Activated naive CD4-positive, alpha-beta T cell treated with anti-CD3 and anti-CD28 coated beads, Interleukin-2, amount 50 U/mL, for 72 hours (primary cell): Measurements from ENCODE around the gene MTARC2. TPM values are rescaled to one million over a fixed set of nuclear protein-coding genes. Genes with fewer than 3 reads are reported as not detected.

Source experiments
- ATAC-seq, 2 donors: fragments of 150-1000 bp; cut with Tn5 transposase; 2 replicates each; pipeline ENCODE4 v1.10.0; 2021; ENCODE audit warnings: mild to moderate bottlenecking in 2 of 2, moderate library complexity in 2 of 2
- DNase-seq, 2 donors: peaks; one replicate each; pipeline ENCODE4 v3.0.0; 2021 to 2022; ENCODE audit warnings: low spot score in 2 of 2
- H3K27ac Mint-ChIP-seq, 2 donors: one replicate each; pipeline ENCODE4 v1.8.0; 2022; ENCODE audit warnings: mild to moderate bottlenecking in 2 of 2, mixed read lengths in 2 of 2
- H3K36me3 Mint-ChIP-seq, 2 donors: one replicate each; pipeline ENCODE4 v1.8.0; 2022; ENCODE audit warnings: mixed read lengths in 2 of 2
- H3K9me3 Mint-ChIP-seq, 2 donors: one replicate each; pipeline ENCODE4 v1.8.0; 2022; ENCODE audit warnings: mixed read lengths in 2 of 2
- total RNA-seq, 2 donors: library from RNA; stranded (reverse); gene quantifications; one replicate each; pipeline ENCODE4 v1.2.3, GENCODE V29; 2022

The MTARC2 gene
- total RNA-seq, 2 donors from 2014 or later, result not detected

GRCh38 chr1:220783453-220783852 lies 35.3 kb downstream of the MTARC2 start:
- DNase-seq (no peak), ATAC-seq (no peak)
- H3K27ac Mint-ChIP-seq, result no peak overlapping the region
- H3K9me3 Mint-ChIP-seq, result no peaks in the 10 kb centered on the region
- H3K36me3 Mint-ChIP-seq, result no peaks in the 10 kb centered on the region

DNA sequence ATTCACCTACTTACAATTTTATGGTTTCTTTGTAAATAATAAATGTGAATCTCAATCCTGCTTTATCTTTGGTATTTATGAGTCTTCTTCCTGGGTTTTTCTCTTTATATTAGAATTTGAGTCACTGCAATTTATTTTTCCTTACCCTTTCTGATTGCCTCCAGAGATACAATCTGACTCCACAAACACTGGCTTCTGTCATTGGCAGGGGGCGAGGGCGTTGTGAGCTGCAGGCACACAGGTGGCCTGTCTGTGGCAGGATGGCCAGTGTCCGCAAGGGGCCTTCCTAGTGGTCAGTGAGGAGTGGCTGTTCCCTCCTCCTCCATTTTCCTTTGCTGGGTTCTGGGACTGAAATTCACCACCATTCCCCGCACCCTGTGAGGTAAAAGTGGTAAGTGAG lies 36.6 kb downstream of the MTARC2 start:
- Mint-ChIP-seq H3K36me3 (no peaks in the 10 kb centered on the region), H3K9me3 (no peaks in the 10 kb centered on the region), H3K27ac (no peak overlapping the region)
- ATAC-seq (no peak), DNase-seq (no peak)

- no peaks in the 10 kb centered on the region for H3K36me3 Mint-ChIP-seq
- H3K27ac Mint-ChIP-seq, result no peak overlapping the region
- ATAC-seq (no peak), DNase-seq (no peak)
- no peaks in the 10 kb centered on the region for H3K9me3 Mint-ChIP-seq
Observed at GRCh38 chr1:220785166-220786056, 37.3 kb downstream of the MTARC2 start.

DNA sequence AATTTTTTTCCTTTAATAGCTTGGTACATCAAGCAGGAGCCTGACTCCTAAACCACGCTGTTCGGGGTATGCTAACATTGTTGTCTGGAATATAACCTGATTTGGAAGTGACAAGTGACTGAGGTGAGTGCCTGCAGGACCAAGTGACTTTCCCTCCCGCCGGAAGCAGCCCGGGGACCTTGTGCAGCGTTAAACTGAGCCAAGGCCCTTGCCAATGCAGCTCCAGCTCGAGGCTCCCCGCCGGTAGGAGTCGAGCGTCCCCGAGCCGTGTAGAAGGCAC lies 37.9 kb downstream of the MTARC2 start:
- H3K27ac Mint-ChIP-seq, result no peak overlapping the region
- no peaks in the 10 kb centered on the region for H3K36me3 Mint-ChIP-seq
- H3K9me3 Mint-ChIP-seq, result no peaks in the 10 kb centered on the region
- peak in 1 of 2 donors; percentile 26 for ATAC-seq
- no peak for DNase-seq

GRCh38 chr1:220786337-220787068 lies 38.4 kb downstream of the MTARC2 start, which contains the start of gene MTARC1:
TSS of gene MTARC1 (plus strand) at chr1:220786913. CDS start at chr1:220786945, 32 bp downstream.
- DNase-seq (peak in 1 of 2 donors; percentile 15), ATAC-seq (peak; percentile 14 to 79)
- Mint-ChIP-seq H3K36me3 (no peaks in the 10 kb centered on the region), H3K27ac (no peak within 1 kb of the TSS), H3K9me3 (no peaks in the 10 kb centered on the region)

GRCh38 chr1:220787069-220787619 lies 39.0 kb downstream of the MTARC2 start:
- Mint-ChIP-seq H3K27ac (no peak overlapping the region), H3K9me3 (no peaks in the 10 kb centered on the region), H3K36me3 (no peaks in the 10 kb centered on the region)
- ATAC-seq (peak in 1 of 2 donors; percentile 50), DNase-seq (no peak)

DNA sequence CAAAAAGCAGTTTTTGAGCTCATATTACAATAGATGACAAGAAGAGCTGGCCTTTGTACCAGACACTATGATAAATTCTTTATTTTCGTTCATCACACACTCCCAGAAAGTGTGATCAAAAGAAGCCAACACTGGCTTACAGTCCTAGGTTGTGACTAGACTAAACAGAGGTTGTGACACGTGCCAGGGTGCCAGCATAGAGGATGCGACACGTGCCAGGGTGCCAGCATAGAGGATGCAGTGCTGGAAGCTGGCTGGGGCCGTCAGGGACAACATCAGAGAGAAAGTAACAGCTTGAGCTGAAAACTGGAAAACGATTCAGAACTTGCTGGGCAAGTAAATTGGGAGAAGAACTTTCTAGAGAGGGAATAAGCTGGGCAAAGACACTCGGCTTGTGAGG lies 40.8 kb downstream of the MTARC2 start:
- Mint-ChIP-seq H3K36me3 (no peaks in the 10 kb centered on the region), H3K27ac (no peak overlapping the region)

GRCh38 chr1:220789532-220790147 lies 41.5 kb downstream of the MTARC2 start:
- Mint-ChIP-seq H3K9me3 (no peaks in the 10 kb centered on the region), H3K27ac (no peak overlapping the region), H3K36me3 (no peaks in the 10 kb centered on the region)
- DNase-seq (no peak), ATAC-seq (no peak)

More for the DNA sequence above, 40.8 kb downstream of the MTARC2 start:
- DNase-seq (no peak), ATAC-seq (no peak)
- no peaks in the 10 kb centered on the region for H3K9me3 Mint-ChIP-seq

DNA sequence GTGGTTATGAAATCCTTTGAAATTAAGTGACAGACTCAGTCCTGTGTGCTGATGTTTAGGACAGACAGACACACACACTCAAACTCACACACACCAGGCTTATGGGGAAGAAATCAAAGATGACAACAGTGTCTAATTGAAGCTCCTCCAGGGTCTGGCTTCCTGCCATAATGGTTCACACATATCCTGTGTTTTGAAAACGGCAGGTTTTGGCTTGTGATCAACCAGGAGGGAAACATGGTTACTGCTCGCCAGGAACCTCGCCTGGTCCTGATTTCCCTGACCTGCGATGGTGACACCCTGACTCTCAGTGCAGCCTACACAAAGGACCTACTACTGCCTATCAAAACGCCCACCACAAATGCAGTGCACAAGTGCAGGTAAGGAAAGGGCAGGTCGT lies 43.2 kb downstream of the MTARC2 start:
- Mint-ChIP-seq H3K9me3 (no peaks in the 10 kb centered on the region), H3K36me3 (no peaks in the 10 kb centered on the region), H3K27ac (no peak overlapping the region)
- DNase-seq (no peak), ATAC-seq (no peak)

DNA sequence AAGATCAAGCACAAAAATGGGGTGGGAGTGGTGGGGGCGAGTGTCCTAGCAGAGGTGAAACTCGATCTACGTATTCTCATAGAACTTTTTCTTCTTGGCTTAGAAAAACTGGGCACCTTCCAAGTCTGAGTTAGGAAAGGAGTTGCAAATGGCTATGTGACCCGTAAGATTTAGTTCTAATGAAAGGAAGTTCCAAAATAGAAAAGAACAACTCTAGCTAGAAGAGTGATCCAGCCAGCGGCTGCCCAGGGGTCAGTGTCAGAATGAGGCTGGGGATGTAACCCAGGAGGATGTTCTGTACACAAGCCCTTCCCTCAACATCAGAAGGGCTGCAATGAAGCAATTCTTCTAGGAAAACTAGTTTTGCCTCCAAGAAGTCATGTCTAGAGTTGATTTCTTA lies 43.8 kb downstream of the MTARC2 start:
- ATAC-seq (no peak), DNase-seq (no peak)
- Mint-ChIP-seq H3K36me3 (no peaks in the 10 kb centered on the region), H3K27ac (no peak overlapping the region), H3K9me3 (no peaks in the 10 kb centered on the region)

DNA sequence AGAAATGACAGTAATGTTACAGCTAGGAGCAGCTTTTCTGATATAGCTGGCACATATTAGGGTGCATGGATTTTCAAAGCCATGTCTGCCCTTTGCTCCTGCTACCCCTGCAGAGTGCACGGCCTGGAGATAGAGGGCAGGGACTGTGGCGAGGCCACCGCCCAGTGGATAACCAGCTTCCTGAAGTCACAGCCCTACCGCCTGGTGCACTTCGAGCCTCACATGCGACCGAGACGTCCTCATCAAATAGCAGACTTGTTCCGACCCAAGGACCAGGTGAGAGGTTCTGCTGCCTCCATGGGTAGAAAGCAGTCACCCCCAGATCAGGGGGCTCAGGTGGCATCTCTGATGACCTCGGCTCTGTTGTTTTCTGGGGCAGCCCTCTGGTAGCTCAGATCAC lies 48.4 kb downstream of the MTARC2 start:
- H3K27ac Mint-ChIP-seq, result no peak overlapping the region
- no peaks in the 10 kb centered on the region for H3K36me3 Mint-ChIP-seq
- no peak for ATAC-seq
- no peaks in the 10 kb centered on the region for H3K9me3 Mint-ChIP-seq
- no peak for DNase-seq

DNA sequence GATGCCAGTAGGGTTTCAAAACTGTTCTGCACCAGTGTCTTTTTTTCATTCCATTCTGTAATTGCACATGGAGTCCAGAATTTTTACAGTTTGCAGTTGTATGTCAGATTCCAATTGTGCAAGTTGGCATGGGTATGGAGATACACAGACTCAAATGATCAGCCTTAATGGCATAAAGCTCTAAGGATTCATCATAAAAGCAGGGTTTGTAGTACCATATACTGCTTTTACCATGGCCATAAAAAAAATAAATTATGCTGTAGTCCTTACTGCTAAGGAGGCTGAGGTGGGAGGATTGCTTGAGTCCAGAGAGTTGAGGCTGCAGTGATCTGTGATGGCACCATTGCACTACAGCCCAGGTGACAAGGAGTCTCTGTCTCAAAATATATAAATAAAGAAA lies 48.9 kb downstream of the MTARC2 start:
- Mint-ChIP-seq H3K36me3 (no peaks in the 10 kb centered on the region), H3K27ac (no peak overlapping the region), H3K9me3 (no peaks in the 10 kb centered on the region)
- no peak for ATAC-seq
- DNase-seq, result no peak

DNA sequence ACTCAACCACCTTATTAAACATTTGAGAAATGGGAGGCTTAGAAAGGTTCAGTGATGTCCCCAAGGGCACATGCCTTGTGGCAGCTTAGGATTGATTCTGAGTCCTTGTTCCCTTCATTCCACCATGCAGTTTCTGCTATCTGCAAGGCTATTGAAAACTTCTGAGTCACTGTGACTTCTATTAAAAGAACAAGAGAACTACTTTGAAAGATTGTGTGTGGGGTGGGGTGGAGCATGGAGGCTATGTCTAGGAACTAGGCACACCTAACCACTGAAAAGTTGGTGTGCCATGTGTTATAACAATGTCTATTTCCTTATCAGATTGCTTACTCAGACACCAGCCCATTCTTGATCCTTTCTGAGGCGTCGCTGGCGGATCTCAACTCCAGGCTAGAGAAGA lies 49.4 kb downstream of the MTARC2 start:
- ATAC-seq (no peak), DNase-seq (no peak)
- Mint-ChIP-seq H3K36me3 (no peaks in the 10 kb centered on the region), H3K9me3 (no peaks in the 10 kb centered on the region), H3K27ac (no peak overlapping the region)

DNA sequence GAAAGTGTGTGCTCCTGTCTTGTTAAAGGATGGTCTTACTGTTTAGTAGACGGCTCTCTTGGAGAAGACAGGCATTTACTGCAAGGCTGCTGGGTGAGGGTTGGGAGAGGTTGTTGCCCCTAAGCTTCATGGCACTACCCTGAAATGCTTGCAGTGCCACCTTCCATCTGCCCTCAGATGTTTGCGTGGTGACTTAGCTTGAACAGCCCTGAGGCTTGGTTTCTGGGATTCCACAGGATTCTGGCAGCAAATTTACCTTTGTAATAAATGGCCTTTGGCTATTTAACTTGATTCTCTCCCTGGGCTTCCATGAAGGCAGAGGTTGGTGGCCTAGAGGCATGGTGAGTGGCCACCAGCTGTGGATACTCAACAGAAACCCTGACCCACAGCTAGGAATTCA lies 50.2 kb downstream of the MTARC2 start:
- DNase-seq (no peak), ATAC-seq (no peak)
- no peaks in the 10 kb centered on the region for H3K36me3 Mint-ChIP-seq
- no peaks in the 10 kb centered on the region for H3K9me3 Mint-ChIP-seq
- no peak overlapping the region for H3K27ac Mint-ChIP-seq

DNA sequence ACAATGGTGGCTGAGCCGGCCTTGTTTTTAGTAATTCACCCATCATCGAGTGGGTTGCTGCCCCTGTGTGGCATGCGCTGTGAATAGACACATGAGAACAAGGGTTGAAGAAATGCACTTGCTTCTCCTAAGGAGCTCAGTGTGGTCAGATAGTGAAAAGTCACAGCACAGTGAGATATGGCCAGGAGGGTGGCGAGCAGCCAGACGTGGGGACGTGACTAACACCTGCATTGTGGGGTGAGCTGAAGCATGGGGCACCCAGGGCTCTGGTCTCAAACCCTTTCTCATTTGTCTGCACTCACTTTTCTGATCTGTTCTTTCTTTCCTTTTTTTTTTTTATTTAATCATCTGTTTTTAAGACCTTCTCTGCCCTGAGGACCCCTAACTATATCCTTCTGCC lies 52.1 kb downstream of the MTARC2 start:
- Mint-ChIP-seq H3K27ac (no peak overlapping the region), H3K9me3 (no peaks in the 10 kb centered on the region), H3K36me3 (no peaks in the 10 kb centered on the region)
- no peak for ATAC-seq
- DNase-seq, result no peak

DNA sequence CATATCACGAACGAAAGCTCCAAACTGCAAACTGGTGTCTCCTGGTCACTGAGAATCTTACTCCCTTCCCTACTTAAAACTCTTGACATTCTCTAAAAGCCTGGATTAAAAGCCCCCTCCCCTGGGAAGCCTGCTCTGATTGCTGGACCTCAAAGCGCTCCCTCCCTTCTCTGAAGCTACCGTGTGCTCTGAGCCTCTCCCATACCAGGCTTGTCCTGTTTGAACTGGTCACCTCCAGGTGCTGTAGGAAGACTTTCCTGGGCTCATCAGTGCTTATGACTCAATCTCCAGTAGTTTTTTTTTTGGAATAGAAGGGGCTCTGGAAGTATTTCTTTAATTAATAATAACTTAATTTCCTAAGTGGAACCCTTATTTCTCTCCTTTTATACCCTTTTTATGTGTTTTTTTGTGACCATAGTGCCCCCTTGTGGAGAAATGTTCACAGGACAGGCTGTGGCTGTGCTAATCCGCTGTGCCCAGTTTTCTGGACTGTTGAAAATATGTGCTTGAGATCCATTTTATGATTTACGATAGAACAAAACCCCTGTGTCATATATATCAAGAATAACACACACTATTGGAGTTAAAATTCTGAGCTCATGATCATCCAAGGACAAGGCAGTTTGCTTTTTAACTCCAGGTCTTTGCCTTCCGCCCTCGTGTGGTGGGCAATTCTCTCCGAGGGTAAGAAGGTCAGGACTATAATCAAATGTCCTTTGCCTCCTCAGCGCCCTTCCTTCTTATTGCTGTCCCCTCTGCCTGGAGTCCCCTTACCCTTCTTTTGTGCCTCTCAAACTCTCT lies 55.5 kb downstream of the MTARC2 start:
- DNase-seq, result peak in 1 of 2 donors; percentile 24
- H3K9me3 Mint-ChIP-seq, result no peaks in the 10 kb centered on the region
- H3K27ac Mint-ChIP-seq, result no peak overlapping the region
- peak in 1 of 2 donors; percentile 66 for ATAC-seq
- H3K36me3 Mint-ChIP-seq, result no peaks in the 10 kb centered on the region
